ENCODE measurements around the gene ADGRG6. TPM values are rescaled to one million over a fixed set of nuclear protein-coding genes. Genes with fewer than 3 reads are reported as not detected.
"Not testable (repeated sequence)": the region's sequence is repeated elsewhere in the genome, so short reads cannot be mapped to it uniquely, and the experiment has no call there.

ADGRG6 gene
- polyA plus RNA-seq, 1 of the 3 experiments (the other 2 are of a cell fraction), result 61.5 TPM

DNA sequence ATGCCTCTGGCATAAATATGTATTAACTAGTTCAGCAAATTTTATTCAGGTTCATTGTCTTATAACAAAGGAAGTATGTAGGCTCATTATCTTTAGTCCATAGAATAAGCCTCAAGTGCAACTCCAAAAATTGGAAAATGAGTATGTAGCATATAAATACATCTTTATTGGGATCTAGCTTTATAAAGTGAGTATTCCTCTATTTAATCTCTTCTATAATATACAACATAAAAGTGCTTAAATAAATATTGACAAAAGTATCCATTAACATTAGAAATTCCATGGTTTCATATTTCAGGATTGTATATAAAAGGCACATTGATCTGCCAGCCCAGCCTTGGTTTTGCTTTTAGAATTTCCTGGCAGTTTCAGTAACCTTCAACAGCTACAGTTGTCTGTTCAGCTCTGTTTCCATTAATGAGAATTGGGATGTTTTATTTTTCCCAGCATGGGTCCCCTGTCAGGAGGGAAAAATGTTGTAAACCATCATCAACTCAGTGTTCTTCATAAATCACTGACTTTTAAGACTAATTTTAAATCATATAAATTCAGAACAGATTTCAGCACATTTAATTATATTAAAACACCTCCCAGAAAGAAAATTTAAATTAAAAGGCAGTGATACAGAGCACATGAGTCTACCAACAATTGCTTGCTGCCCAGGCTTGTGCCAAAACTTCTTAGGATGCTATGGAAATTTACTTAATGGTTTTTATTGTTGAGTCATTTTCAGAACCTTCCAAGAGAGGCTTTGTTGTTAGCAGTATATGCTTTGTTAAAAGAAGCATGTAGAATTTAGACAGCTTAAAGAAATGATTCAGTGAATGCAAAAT, 119.7 kb downstream of the ADGRG6 start:
- H2AFZ ChIP-seq (ENCODE audit: low read depth), result no peak overlapping the region
- peaks cover 28% of the 10 kb centered on the region for H3F3A ChIP-seq (replicated peaks; ENCODE audit: insufficient read depth)
- no peak overlapping the region for H3K4me3 ChIP-seq (ENCODE audit: low read depth in 2 of 2, low read length in 1 of 2)
- no peak overlapping the region for H3K9ac ChIP-seq
- H3K27me3 ChIP-seq (ENCODE audit: insufficient read depth), result no peaks in the 10 kb centered on the region
- CTCF ChIA-PET, result interaction anchor here (1.2 to 1.5 kb wide), 2 partner anchors 10 to 33 kb away, joined by 3 to 4 read pairs; no protein-coding TSS in a partner anchor
- no peaks in the 10 kb centered on the region for H4K20me1 ChIP-seq (ENCODE audit: insufficient read depth)
- TF ChIP-seq JUND (IDR thresholded peaks at IDR 0.05) (no peak), FOSL2 (IDR thresholded peaks at IDR 0.05; ENCODE audit: borderline replicate concordance, low read depth) (no peak), NFIC (IDR thresholded peaks at IDR 0.05; ENCODE audit: borderline replicate concordance) (no peak), GABPA (IDR thresholded peaks at IDR 0.05; ENCODE audit: low read depth) (no peak), EP300 (IDR thresholded peaks at IDR 0.05; ENCODE audit: borderline replicate concordance in 1 of 2, low read depth in 1 of 2, low read length in 1 of 2) (no peak), MEF2A (IDR thresholded peaks at IDR 0.05; ENCODE audit: borderline replicate concordance, low read depth) (no peak)
- TF ChIP-seq, protein P1, sequence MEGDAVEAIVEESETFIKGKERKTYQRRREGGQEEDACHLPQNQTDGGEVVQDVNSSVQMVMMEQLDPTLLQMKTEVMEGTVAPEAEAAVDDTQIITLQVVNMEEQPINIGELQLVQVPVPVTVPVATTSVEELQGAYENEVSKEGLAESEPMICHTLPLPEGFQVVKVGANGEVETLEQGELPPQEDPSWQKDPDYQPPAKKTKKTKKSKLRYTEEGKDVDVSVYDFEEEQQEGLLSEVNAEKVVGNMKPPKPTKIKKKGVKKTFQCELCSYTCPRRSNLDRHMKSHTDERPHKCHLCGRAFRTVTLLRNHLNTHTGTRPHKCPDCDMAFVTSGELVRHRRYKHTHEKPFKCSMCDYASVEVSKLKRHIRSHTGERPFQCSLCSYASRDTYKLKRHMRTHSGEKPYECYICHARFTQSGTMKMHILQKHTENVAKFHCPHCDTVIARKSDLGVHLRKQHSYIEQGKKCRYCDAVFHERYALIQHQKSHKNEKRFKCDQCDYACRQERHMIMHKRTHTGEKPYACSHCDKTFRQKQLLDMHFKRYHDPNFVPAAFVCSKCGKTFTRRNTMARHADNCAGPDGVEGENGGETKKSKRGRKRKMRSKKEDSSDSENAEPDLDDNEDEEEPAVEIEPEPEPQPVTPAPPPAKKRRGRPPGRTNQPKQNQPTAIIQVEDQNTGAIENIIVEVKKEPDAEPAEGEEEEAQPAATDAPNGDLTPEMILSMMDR (IDR thresholded peaks at IDR 0.05), result no peak
- no peak overlapping the region for H3K4me2 ChIP-seq
- H3K27ac ChIP-seq (ENCODE audit: low read depth in 2 of 2, low read length in 1 of 2), result peak overlapping the region in 1 of 2 experiments; percentile 62; a peak in 2 of 4 replicates
- POLR2A ChIA-PET, result no interaction called here
- peaks cover 48 to 49% of the 10 kb centered on the region in 2 experiments for H3K36me3 ChIP-seq (replicated peaks in 1 of 2; ENCODE audit: control insufficient read depth in 1 of 2, insufficient read depth in 2 of 2, low read length in 1 of 2)
- H3K4me1 ChIP-seq (ENCODE audit: control insufficient read depth in 1 of 2, insufficient read depth in 2 of 2, low read depth in 1 of 2, low read length in 1 of 2), result peaks cover 0 to 20% of the 10 kb centered on the region in 2 experiments; a peak in 1 of 4 replicates
- H3K9me2 ChIP-seq, result no peaks in the 10 kb centered on the region
- peaks cover 6% of the 10 kb centered on the region; the same call in 1 of the 2 replicates for H3K79me2 ChIP-seq (ENCODE audit: insufficient read depth)
- no peaks in the 10 kb centered on the region for H3K9me3 ChIP-seq
- no peak for DNase-seq

DNA sequence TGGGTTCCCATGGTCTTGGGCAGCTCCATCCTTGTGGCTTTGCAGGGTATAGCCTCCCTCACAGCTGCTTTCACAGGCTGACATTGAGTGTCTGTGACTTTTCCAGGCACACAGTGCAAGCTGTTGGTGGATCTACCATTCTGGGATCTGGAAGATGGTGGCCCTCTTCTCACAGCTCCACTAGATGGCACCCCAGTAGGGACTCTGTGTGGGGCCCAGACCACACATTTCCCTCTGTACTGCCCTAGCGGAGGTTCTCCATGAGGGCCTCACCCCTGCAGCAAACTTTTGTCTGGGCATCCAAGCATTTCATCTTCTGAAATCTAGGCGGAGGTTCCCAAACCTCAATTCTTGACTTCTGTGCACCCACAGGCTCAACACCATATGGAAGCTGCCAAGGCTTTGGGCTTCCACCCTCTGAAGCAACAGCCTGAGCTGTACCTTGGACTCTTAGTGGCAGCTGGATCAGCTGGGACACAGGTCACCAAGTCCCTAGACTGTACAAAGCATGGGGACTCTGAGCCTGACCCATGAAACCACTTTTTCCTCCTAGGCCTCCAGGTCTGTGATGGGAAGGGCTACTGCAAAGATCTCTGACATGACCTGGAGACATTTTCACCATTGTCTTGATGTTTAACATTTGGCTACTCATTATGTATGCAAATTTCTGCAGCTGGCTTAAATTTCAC, 124.8 kb downstream of the ADGRG6 start:
- H3K4me2 ChIP-seq; H2AFZ ChIP-seq (ENCODE audit: low read depth); DNase-seq; H3K4me3 ChIP-seq (ENCODE audit: low read depth in 2 of 2, low read length in 1 of 2); H3K4me1 ChIP-seq (ENCODE audit: control insufficient read depth in 1 of 2, insufficient read depth in 2 of 2, low read depth in 1 of 2, low read length in 1 of 2); H3K79me2 ChIP-seq (ENCODE audit: insufficient read depth); POLR2A ChIA-PET; H3K9me2 ChIP-seq; H3K27me3 ChIP-seq (ENCODE audit: insufficient read depth); H3K27ac ChIP-seq (ENCODE audit: low read depth in 2 of 2, low read length in 1 of 2); CTCF ChIA-PET; H4K20me1 ChIP-seq (ENCODE audit: insufficient read depth); H3F3A ChIP-seq (replicated peaks; ENCODE audit: insufficient read depth); H3K9ac ChIP-seq; H3K9me3 ChIP-seq: not testable (repeated sequence)
- 100% methylated on average over 1 of the region's 2 CpGs for WGBS (ENCODE audit: low lambda C conversion rate)
- peaks cover 17 to 33% of the 10 kb centered on the region in 2 experiments for H3K36me3 ChIP-seq (replicated peaks in 1 of 2; ENCODE audit: control insufficient read depth in 1 of 2, insufficient read depth in 2 of 2, low read length in 1 of 2)

DNA sequence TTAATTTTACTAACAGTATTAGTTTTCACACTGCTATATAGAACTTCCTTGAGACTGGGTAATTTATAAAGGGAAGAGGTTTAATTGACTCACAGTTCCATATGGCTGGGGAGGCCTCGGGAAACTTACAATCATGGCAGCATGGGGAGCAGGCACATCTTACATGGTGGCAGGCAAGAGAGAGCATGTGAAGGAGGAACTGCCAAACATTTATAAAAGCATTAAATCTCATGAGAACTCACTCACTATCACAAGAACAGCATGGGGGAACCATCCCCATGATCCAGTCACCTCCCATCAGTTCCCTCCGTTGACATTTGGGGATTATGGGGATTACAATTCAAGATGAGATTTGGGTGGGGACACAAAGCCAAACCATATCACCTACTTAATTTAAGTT, 126.7 kb downstream of the ADGRG6 start:
- POLR2A ChIA-PET; H2AFZ ChIP-seq (ENCODE audit: low read depth); CTCF ChIA-PET; H3K4me2 ChIP-seq; H3K4me1 ChIP-seq (ENCODE audit: control insufficient read depth in 1 of 2, insufficient read depth in 2 of 2, low read depth in 1 of 2, low read length in 1 of 2); H3K27ac ChIP-seq (ENCODE audit: low read depth in 2 of 2, low read length in 1 of 2); DNase-seq; H3K79me2 ChIP-seq (ENCODE audit: insufficient read depth); H3K9me2 ChIP-seq; H4K20me1 ChIP-seq (ENCODE audit: insufficient read depth); H3F3A ChIP-seq (replicated peaks; ENCODE audit: insufficient read depth); H3K9ac ChIP-seq; H3K27me3 ChIP-seq (ENCODE audit: insufficient read depth); H3K4me3 ChIP-seq (ENCODE audit: low read depth in 2 of 2, low read length in 1 of 2); H3K9me3 ChIP-seq: not testable (repeated sequence)
- H3K36me3 ChIP-seq (replicated peaks in 1 of 2; ENCODE audit: control insufficient read depth in 1 of 2, insufficient read depth in 2 of 2, low read length in 1 of 2), result peaks cover 19 to 30% of the 10 kb centered on the region in 2 experiments
- 32% methylated on average over 2 of the region's 2 CpGs for WGBS (ENCODE audit: low lambda C conversion rate)
